Fibroblast of lung (primary cell): ENCODE measurements around the gene SYT9. TPM values are rescaled to one million over a fixed set of nuclear protein-coding genes. Genes with fewer than 3 reads are reported as not detected.

ENCODE experiments used
- DNase-seq, 2 donors: peaks; one replicate each; pipeline versions ENCODE4 v3.0.0 to v3.0.0-alpha.2; 2010; ENCODE audit warnings: low read depth in 2 of 2
- H2AFZ ChIP-seq: 2 replicates; pipeline ENCODE4 v1.5.1; 2012; ENCODE audit warnings: low read length, control low read depth, inconsistent platforms
- H3K27ac ChIP-seq: 2 replicates; pipeline ENCODE4 v1.5.1; 2011; ENCODE audit warnings: low read length, control low read depth; ENCODE audit not compliant: insufficient read depth
- H3K27me3 ChIP-seq: 2 replicates; pipeline ENCODE4 v1.5.1; 2011; ENCODE audit warnings: mild to moderate bottlenecking, low read length; ENCODE audit not compliant: control insufficient read depth, insufficient read depth
- H3K36me3 ChIP-seq: 2 replicates; pipeline ENCODE4 v1.5.1; 2011; ENCODE audit warnings: low read length; ENCODE audit not compliant: control insufficient read depth, insufficient read depth
- H3K4me1 ChIP-seq: 2 replicates; pipeline ENCODE4 v1.5.1; 2011; ENCODE audit warnings: low read length; ENCODE audit not compliant: control insufficient read depth, insufficient read depth; ENCODE audit errors: extremely low read depth
- H3K4me2 ChIP-seq: 2 replicates; pipeline ENCODE4 v1.5.1; 2011; ENCODE audit warnings: low read length, control low read depth; ENCODE audit not compliant: insufficient read depth; ENCODE audit errors: extremely low read depth
- H3K4me3 ChIP-seq, 4 experiments: fragments of 200-600 bp in 1 of 4; sonication (generic) in 1 of 4; replicated peaks in 1 of 4; 2 replicates each; pipeline ENCODE4 v1.5.1; 2011 to 2016; ENCODE audit warnings: low read length in 4 of 4, low read depth in 3 of 4, mild to moderate bottlenecking in 3 of 4, control low read depth in 2 of 4, inconsistent platforms in 1 of 4, mixed read lengths in 1 of 4; ENCODE audit not compliant: insufficient read depth in 1 of 4; ENCODE audit errors: control extremely low read depth in 1 of 4
- H3K79me2 ChIP-seq: 2 replicates; pipeline ENCODE4 v1.5.1; 2012; ENCODE audit warnings: mild to moderate bottlenecking, low read length, inconsistent platforms; ENCODE audit not compliant: control insufficient read depth, insufficient read depth
- H3K9ac ChIP-seq: 2 replicates; pipeline ENCODE4 v1.5.1; 2011; ENCODE audit warnings: mild to moderate bottlenecking, low read length, control low read depth; ENCODE audit not compliant: insufficient read depth
- H3K9me3 ChIP-seq: 2 replicates; pipeline ENCODE4 v1.5.1; 2012; ENCODE audit warnings: low read depth, low read length; ENCODE audit not compliant: control insufficient read depth, insufficient read depth
- H4K20me1 ChIP-seq: 2 replicates; pipeline ENCODE4 v1.5.1; 2011; ENCODE audit warnings: low read length; ENCODE audit not compliant: control insufficient read depth, insufficient read depth; ENCODE audit errors: extremely low read depth
- EZH2 ChIP-seq: IDR thresholded peaks from 2 replicates; pipeline ENCODE4 v1.5.1; 2012; ENCODE audit warnings: low read length, control low read depth, mild to moderate bottlenecking; ENCODE audit errors: missing control alignments
- polyA plus RNA-seq, 2 donors: library from polyadenylated mRNA; depleted of rRNA in 1 of 2; stranded (reverse) in 1 of 2; unstranded in 1 of 2; fragments of >200 nt; gene quantifications; 2 replicates each; pipeline ENCODE4 v1.2.1, GENCODE V29; 2011 to 2012; ENCODE audit warnings: missing spikeins in 1 of 2
- total RNA-seq: library from RNA; depleted of rRNA; stranded (reverse); fragments of >200 nt; gene quantifications from 2 replicates; pipeline ENCODE4 v1.2.1, GENCODE V29; 2014
- TF ChIP-seq, protein P1 (sequence below), 2 donors: IDR thresholded peaks in 1 of 2; conservative IDR thresholded peaks in 1 of 2; 1 replicate in 1 of 2; 2 replicates in 1 of 2; pipeline ENCODE4 v1.5.1; 2011 to 2012; ENCODE audit warnings: low read length in 2 of 2, control low read depth in 1 of 2, inconsistent platforms in 1 of 2, low read depth in 1 of 2, mild to moderate bottlenecking in 1 of 2

SYT9 gene
- total and polyA plus RNA-seq, 2 donors (not counting 1 experiment from before 2014, with no cell fraction given) = not detected

DNA sequence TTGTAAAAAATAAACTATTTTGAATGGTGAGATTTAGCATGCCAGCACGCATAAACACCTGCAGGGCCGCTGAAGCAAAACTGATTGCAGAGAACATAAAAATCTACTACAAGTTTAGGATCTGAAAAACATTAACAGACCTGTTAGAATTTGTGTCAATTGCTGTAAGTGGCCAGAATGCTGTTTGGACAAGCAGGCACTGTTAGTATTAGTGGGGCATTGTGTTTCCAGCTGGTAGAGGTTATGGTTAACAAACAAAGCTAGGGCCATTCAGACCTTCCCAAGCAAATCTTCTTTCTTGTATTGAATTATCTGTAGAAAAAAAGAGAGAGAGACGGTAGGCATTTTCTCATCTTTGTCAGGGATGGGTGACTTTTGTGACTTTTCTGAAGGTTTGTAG lies 176.0 kb downstream of the SYT9 start:
- H3K27ac ChIP-seq = no peak overlapping the region
- H3K4me3 ChIP-seq = no peak overlapping the region
- no peaks in the 10 kb centered on the region for H3K4me1 ChIP-seq
- no peak for DNase-seq
- no peaks in the 10 kb centered on the region for H4K20me1 ChIP-seq
- no peak overlapping the region for H3K9ac ChIP-seq
- no peak overlapping the region for H2AFZ ChIP-seq
- H3K4me2 ChIP-seq = no peak overlapping the region
- TF ChIP-seq, protein P1, sequence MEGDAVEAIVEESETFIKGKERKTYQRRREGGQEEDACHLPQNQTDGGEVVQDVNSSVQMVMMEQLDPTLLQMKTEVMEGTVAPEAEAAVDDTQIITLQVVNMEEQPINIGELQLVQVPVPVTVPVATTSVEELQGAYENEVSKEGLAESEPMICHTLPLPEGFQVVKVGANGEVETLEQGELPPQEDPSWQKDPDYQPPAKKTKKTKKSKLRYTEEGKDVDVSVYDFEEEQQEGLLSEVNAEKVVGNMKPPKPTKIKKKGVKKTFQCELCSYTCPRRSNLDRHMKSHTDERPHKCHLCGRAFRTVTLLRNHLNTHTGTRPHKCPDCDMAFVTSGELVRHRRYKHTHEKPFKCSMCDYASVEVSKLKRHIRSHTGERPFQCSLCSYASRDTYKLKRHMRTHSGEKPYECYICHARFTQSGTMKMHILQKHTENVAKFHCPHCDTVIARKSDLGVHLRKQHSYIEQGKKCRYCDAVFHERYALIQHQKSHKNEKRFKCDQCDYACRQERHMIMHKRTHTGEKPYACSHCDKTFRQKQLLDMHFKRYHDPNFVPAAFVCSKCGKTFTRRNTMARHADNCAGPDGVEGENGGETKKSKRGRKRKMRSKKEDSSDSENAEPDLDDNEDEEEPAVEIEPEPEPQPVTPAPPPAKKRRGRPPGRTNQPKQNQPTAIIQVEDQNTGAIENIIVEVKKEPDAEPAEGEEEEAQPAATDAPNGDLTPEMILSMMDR (conservative IDR thresholded peaks at IDR 0.05 in 1 of 2, IDR thresholded peaks at IDR 0.05 in 1 of 2; ENCODE audit: low read depth in 1 of 2, low read length in 2 of 2) = no peak
- no peak for TF ChIP-seq EZH2
- no peaks in the 10 kb centered on the region for H3K9me3 ChIP-seq
- H3K27me3 ChIP-seq = no peaks in the 10 kb centered on the region
- no peaks in the 10 kb centered on the region for H3K36me3 ChIP-seq
- H3K79me2 ChIP-seq = no peaks in the 10 kb centered on the region

DNA sequence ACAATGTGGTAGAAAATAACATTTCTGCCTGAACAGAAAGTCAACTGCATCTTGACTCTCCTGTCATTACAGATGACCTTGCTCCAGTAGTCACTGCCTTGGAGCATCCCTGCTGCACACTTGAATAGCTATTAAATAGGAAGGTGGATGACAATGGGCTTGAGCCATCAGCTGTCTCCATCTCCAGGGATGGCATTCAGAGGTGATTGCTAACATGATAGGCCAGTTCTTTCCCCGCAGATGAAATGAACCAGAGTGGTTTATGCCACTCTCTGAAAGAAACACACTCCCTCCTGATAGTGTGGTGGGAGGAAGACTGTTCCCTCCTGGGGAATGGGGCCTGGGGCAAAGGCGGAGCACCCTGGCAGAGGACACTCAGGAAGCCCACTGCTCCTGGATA lies 176.5 kb downstream of the SYT9 start:
- Histone ChIP-seq H3K4me1 (no peaks in the 10 kb centered on the region), H3K4me3 (no peak overlapping the region), H3K9me3 (no peaks in the 10 kb centered on the region), H3K27ac (no peak overlapping the region), H4K20me1 (no peaks in the 10 kb centered on the region), H3K9ac (no peak overlapping the region), H3K36me3 (no peaks in the 10 kb centered on the region), H3K4me2 (no peak overlapping the region), H3K79me2 (no peaks in the 10 kb centered on the region), H3K27me3 (no peaks in the 10 kb centered on the region), H2AFZ (no peak overlapping the region)
- TF ChIP-seq EZH2 = no peak
- TF ChIP-seq, protein P1 (conservative IDR thresholded peaks at IDR 0.05 in 1 of 2, IDR thresholded peaks at IDR 0.05 in 1 of 2; ENCODE audit: low read depth in 1 of 2, low read length in 2 of 2) = no peak
- DNase-seq = no peak

DNA sequence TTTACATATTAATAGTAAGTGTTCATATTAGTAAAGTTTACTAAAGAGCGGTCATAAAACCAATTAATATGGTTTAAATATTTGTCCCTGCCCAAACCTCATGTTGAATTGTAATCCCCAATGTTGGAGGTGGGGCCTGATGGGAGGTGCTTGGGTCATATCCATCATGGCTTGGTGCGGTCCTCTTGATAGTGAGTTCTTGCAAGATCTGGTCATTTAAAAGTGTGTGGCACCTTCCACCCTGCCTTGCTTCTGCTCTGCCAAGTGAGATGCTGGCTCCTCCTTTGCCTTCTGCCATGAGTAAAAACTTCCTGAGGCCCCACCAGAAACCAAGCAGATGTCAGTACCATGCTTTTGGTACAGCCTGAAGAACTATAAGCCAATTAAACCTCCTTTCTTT lies 178.8 kb downstream of the SYT9 start:
- no peaks in the 10 kb centered on the region for H3K9me3 ChIP-seq
- H3K4me1 ChIP-seq = no peaks in the 10 kb centered on the region
- no peak overlapping the region for H2AFZ ChIP-seq
- TF ChIP-seq, protein P1 (conservative IDR thresholded peaks at IDR 0.05 in 1 of 2, IDR thresholded peaks at IDR 0.05 in 1 of 2; ENCODE audit: low read depth in 1 of 2, low read length in 2 of 2) = no peak
- TF ChIP-seq EZH2 = no peak
- no peaks in the 10 kb centered on the region for H3K36me3 ChIP-seq
- H3K27me3 ChIP-seq = no peaks in the 10 kb centered on the region
- H3K4me2 ChIP-seq = no peak overlapping the region
- H3K79me2 ChIP-seq = no peaks in the 10 kb centered on the region
- no peak overlapping the region for H3K27ac ChIP-seq
- H3K9ac ChIP-seq = no peak overlapping the region
- no peak overlapping the region for H3K4me3 ChIP-seq
- no peak for DNase-seq
- H4K20me1 ChIP-seq = no peaks in the 10 kb centered on the region
